GM21526 (cell line): ENCODE results near the gene CDK13.
"Not testable (repeated sequence)": the region's sequence is repeated elsewhere in the genome, so short reads cannot be mapped to it uniquely, and the experiment has no call there.

ENCODE experiments used
- ATAC-seq: cut with Tn5 transposase; IDR thresholded peaks from one replicate; pipeline ENCODE4 v1.9.1; 2021; ENCODE audit warnings: moderate library complexity; ENCODE audit not compliant: unreplicated experiment, low FRiP score

Gene CDK13

GRCh38 chr7:39949971-39950472 lies at the start of gene CDK13:
TSS of gene CDK13 (plus strand) at chr7:39950256. CDS start at chr7:39950642, 386 bp downstream.
- ATAC-seq: peak; percentile 41

- ATAC-seq: no peak
Measured at GRCh38 chr7:39904077-39904486, 46.0 kb upstream of the CDK13 start.

DNA sequence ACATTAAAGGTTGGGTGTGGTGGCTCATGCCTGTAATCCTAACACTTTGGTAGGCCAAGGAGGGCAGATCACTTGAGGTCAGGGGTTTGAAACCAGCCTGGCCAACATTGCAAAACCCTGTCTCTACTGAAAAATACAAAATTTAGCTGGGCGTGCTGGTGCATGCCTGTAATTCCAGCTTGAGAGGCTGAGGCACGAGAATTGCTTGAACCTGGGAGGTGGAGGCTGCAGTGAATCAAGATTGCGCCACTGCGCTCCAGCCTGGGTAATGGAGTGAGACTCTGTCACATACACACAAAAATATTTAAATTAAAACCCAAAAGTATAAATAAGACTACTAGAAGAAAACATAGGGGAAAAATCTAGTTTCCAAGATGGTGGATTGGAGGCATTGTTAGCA lies 41.9 kb upstream of the CDK13 start:
- no peak for ATAC-seq

DNA sequence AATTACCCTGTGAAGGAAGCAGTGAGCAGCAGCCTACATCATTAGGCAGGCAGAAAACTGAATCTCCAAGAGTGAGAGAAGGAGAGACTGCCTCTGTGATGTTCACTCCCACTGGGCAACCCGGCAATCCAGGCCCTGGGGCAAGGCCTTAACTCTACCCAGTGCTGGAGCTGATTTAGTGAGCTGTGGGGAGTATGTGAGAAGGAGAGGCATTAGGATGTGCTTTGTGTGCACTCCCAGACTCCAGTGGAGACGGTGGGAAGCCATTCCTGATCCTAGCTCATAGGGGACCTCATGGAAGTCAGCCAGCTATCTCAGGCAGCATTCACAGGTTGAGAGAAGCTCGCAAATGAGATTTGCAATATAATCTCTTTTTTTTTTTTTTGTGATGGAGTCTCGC lies 41.1 kb upstream of the CDK13 start:
- ATAC-seq: no peak

DNA sequence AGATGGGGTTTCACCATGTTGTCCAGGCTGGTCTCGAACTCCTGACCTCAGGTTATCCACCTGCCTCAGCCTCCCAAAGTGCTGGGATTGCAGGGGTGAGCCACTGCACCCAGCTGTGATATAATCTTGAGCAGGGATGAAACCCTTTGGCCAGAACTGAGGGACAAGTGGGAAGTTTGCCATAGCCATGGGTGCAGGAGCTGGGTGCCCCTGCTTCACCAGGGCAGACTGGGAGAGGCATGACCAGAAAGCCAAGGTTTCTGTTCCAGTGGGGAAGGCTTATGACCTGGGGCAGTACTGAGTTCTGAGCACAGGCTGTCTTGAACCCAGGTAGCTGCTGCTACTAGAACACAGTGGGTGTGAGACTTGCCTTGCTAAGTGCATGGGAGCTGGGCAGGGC lies 40.5 kb upstream of the CDK13 start:
- ATAC-seq: no peak

GRCh38 chr7:39910108-39910869 lies 39.8 kb upstream of the CDK13 start:
- ATAC-seq: no peak

DNA sequence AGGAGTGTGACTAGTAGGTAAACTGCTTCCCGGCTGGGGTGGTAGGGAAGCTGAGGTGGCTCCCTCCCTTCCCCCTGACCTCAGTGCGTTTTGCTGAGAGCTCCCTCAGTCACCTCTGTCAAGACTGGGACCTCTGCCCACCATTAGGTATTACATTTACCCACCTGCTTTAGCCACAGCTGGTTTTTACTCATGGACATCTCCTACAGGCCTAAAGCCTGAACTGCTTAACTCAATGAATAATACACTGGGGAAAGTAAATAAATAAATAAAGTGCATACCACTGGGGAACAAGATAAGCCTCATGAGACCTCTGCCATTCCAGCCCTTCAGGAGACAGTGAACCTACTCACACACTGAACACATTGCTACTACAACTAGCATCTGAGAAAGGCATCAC lies 38.9 kb upstream of the CDK13 start:
- no peak for ATAC-seq

DNA sequence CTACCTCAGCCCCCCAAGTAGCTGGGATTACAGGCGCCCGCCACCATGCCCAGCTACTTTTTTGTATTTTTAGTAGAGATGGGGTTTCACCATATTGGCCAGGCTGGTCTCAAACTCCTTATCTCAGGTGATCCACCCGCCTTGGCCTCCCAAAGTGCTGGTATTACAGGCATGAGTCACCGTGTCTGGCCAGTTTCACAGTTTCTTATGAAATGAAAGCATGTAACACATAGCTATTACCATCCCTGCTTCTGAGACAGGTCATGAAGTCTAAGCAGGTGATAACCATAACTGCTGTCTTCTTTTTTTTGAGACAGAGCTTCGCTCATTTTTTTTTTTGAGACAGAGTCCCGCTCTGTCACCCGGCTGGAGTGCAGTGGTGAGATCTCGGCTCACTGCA lies 34.2 kb upstream of the CDK13 start:
- ATAC-seq: not testable (repeated sequence)

DNA sequence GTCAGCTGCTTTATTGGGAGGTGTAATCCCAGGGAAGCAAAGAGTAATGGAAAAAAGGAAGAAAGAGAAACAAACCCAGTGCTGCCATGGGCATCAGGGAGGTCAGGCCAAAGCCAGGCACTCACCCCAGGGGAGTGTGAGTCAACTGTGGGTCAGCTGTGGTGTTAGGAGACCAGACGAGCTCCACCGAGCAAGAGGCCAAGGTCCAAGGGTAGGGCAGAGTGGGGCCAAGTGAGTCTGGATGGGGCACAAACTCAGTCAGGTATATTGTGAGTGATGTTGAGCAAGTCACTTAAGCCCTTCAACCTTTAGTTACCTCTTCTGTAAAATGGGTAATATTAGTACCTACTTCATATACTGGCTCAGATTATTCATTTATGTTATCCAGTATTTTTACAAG lies 30.4 kb upstream of the CDK13 start:
- ATAC-seq: no peak

- no peak for ATAC-seq
Measured at GRCh38 chr7:39921506-39922175, 28.4 kb upstream of the CDK13 start.

- no peak for ATAC-seq
Measured at GRCh38 chr7:39922580-39922979, 27.5 kb upstream of the CDK13 start.

GRCh38 chr7:39923091-39923490 lies 27.0 kb upstream of the CDK13 start:
- no peak for ATAC-seq

DNA sequence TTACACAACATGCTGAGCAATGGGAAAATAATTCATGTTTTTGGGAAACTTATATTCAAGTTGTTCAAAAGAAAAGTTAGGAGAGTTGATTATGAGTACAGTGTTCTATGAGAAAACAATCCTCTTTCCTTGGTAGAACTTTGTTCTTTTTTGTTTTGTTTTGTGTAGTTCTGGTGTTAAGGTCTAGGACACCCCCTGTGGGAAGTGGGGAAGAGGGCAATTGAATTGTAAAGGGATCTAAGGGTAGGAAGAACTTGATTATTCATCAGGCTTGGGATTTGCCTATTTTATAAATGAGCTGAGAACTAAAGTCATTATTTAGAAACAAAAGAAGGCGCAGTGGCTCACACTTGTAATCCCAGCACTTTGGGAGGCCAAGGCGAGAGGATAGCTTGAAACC lies 25.9 kb upstream of the CDK13 start:
- ATAC-seq: no peak

DNA sequence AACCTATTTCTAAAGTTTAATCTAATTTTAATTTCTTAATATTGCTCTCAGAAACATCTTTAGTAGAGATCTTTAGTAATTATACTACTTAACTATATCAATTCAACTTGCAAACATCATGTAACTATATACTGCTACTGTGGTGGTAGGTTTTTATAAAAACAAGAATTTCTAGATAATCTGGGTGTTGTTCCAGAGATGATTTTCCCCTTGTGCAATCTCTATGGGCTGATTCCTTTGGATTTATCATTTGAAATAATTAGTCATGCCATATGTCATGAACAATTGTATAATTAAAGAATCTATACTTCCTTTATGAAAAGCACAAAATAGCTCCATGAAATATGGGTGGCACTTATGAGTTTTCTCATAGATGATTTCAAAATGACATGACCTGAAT lies 23.9 kb upstream of the CDK13 start:
- ATAC-seq: no peak

DNA sequence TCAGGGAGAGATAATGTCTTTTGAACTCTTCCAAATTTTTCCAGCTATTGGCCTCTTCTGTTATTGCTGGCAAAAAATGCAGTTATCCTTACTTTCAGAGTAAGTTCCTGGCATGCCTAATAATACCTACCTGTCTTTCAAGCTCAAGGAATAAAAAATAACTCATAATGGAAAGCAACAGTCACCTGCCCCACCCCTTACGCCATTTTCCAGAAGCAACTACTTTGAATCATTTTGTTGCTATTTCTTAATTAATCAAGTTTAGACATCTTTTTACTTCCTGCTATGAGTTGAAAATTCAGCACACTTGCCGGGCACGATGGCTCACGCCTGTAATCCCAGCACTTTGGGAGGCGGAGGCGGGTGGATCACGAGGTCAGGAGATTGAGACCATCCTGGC lies 23.0 kb upstream of the CDK13 start:
- no peak for ATAC-seq

- no peak for ATAC-seq
Measured at GRCh38 chr7:39934132-39934531, 15.9 kb upstream of the CDK13 start.

DNA sequence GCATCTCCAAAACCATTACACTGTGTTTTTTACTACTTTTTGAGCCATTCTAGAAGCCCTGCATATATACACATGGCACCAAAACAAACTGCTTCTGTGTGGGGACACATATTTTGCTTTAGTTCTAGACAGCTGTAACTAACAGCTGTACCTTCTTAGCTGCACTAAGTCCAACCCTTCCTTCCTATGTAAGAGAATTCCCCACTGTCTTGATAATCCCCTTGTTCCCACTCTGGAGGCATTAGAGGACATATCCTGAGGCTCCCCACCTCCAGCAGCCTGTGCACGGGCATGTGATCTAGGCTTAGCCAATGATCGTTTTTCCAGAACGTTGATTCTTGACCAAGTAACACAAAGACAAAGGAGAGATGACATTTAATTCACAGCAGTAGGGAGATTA lies 13.3 kb upstream of the CDK13 start:
- no peak for ATAC-seq

DNA sequence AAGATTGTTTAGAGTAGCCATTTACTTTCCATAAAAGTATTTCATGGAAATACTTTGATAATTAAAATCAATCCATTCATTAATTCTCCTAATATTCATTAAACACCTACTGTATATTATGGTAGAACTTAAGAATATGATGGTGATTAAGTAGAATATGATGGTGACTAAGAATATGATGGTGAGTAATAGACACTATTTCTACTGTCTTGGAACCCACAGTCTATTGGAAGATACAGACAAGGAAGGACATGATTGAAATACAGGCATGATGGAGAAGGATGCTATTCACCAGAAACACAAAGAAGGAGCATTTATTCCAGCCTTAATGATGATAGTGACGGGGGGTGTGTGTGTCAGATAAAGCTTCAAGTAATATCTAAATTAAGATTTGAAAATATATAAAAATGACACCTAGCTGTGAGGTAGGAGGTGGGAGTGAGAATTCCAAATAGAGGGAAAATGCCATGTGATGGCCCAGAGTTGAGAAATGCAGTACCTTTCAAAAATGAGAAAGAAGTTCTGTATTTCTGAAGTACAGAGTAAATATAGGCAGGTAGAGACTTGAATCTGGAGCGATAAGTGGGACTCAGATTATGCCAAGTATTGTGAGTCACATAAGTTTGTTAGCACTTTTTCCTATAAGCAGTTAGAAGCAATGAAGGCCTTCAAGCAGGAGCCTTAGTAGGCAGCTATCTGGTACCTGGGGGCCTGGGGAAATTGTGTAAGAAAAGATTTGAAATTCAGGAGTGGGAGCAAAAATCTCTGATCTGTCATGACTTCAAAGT lies 12.5 kb upstream of the CDK13 start:
- ATAC-seq: no peak

DNA sequence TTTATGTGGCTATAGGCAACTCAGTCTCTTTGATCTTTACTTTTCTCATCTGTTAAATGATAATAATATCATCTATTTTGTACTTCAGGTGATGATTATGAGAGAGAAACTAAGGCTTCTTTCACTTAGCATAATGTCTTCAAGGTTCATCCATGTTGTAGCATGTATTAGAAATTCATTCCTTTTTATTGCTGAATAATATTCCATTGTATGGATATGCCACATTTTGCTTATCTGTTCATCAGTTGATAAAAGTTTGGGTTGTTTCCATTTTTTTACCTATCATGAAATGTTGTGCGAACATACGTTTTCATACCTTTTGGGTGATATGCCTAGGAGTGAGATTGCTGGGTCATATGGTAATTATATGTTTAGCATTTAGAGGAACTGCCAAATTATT lies 7.2 kb upstream of the CDK13 start:
- no peak for ATAC-seq

- no peak for ATAC-seq
Measured at GRCh38 chr7:39946693-39947092, 3.4 kb upstream of the CDK13 start.

DNA sequence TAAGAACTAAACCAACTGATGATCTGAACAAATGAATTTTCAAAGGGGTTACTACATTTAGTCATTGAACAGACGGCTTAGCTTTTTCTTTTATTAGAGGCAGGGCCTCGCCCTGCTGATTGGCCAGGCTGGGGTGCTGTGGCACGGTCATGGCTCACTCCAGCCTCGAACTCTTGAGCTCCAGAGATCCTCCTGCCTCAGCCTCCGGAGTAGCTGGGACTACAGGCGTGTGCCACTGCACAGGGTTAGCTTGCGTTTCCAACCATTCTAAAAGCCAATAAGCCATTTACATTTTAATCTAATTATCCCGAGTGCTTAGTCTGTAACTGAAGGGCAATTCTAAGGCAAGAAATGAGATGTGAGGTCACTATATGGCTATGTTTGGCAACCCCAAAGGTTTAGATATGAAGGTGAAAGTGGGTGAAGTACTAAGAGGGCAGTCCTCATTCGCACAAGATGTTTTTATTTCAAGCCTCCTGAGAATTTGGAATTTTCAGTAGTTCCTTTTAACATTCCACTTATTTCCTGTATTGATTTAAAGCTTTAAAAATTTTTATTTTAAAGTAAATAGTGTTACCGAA lies 1.6 kb upstream of the CDK13 start:
- no peak for ATAC-seq
